Bronchial epithelial cell (primary cell): ENCODE measurements around the gene EPC2. TPM values are rescaled to one million over a fixed set of nuclear protein-coding genes. Genes with fewer than 3 reads are reported as not detected.

ENCODE experiments used
- DNase-seq: peaks from one replicate; pipeline ENCODE4 v3.0.0-alpha.2; 2010; ENCODE audit warnings: low read depth
- FAIRE-seq: peaks from 2 replicates; lab custom pipeline; 2011; peaks lifted over from hg19 to GRCh38; lab: Jason Lieb, UNC
- H3K27me3 ChIP-seq: 2 replicates; pipeline ENCODE4 v1.5.1; 2011; ENCODE audit warnings: low read length; ENCODE audit not compliant: control insufficient read depth, insufficient read depth
- H3K36me3 ChIP-seq: 2 replicates; pipeline ENCODE4 v1.5.1; 2011; ENCODE audit warnings: low read length; ENCODE audit not compliant: control insufficient read depth, insufficient read depth
- H3K4me3 ChIP-seq: 2 replicates; pipeline ENCODE4 v1.5.1; 2011; ENCODE audit warnings: mild to moderate bottlenecking, low read depth, low read length, control low read depth
- CTCF ChIP-seq: IDR thresholded peaks from 2 replicates; pipeline ENCODE4 v1.5.1; 2011; ENCODE audit warnings: mild to moderate bottlenecking, moderate library complexity, low read length, control low read depth, inconsistent platforms; ENCODE audit not compliant: insufficient read depth, severe bottlenecking
- total RNA-seq: library from RNA; depleted of rRNA; stranded (reverse); fragments of >200 nt; gene quantifications from 2 replicates; pipeline ENCODE4 v1.2.1, GENCODE V29; 2014

EPC2 gene
- total RNA-seq, 1 donor from 2014 or later: 10.8 TPM

- Histone ChIP-seq H3K4me3 (no peak overlapping the region), H3K36me3 (no peaks in the 10 kb centered on the region), H3K27me3 (no peaks in the 10 kb centered on the region)
- no peak for DNase-seq
- no peak for TF ChIP-seq CTCF
- FAIRE-seq: no peak
These were observed 29.1 kb upstream of the EPC2 start for GRCh38 chr2:148615381-148615841.

GRCh38 chr2:148616662-148617061 is 27.9 kb upstream of the EPC2 start:
- DNase-seq (no peak), FAIRE-seq (no peak)
- no peak overlapping the region for H3K4me3 ChIP-seq
- no peaks in the 10 kb centered on the region for H3K36me3 ChIP-seq
- no peak for TF ChIP-seq CTCF
- H3K27me3 ChIP-seq: no peaks in the 10 kb centered on the region

GRCh38 chr2:148617219-148617618 is 27.3 kb upstream of the EPC2 start:
- no peaks in the 10 kb centered on the region for H3K36me3 ChIP-seq
- FAIRE-seq: no peak
- no peak for TF ChIP-seq CTCF

GRCh38 chr2:148619560-148620195 is 24.9 kb upstream of the EPC2 start:
- Histone ChIP-seq H3K4me3 (no peak overlapping the region), H3K27me3 (no peaks in the 10 kb centered on the region), H3K36me3 (no peaks in the 10 kb centered on the region)
- no peak for TF ChIP-seq CTCF
- no peak for DNase-seq
- FAIRE-seq: no peak

More at GRCh38 chr2:148617219-148617618, 27.3 kb upstream of the EPC2 start:
- Histone ChIP-seq H3K4me3 (no peak overlapping the region), H3K27me3 (no peaks in the 10 kb centered on the region)
- no peak for DNase-seq

GRCh38 chr2:148622366-148622765 is 22.2 kb upstream of the EPC2 start:
- TF ChIP-seq CTCF: no peak
- Histone ChIP-seq H3K27me3 (peaks cover 1% of the 10 kb centered on the region), H3K4me3 (no peak overlapping the region), H3K36me3 (no peaks in the 10 kb centered on the region)
- FAIRE-seq (no peak), DNase-seq (no peak)

- Histone ChIP-seq H3K27me3 (peaks cover 1% of the 10 kb centered on the region), H3K36me3 (no peaks in the 10 kb centered on the region), H3K4me3 (no peak overlapping the region)
- no peak for TF ChIP-seq CTCF
- no peak for FAIRE-seq
- no peak for DNase-seq
These were observed 21.5 kb upstream of the EPC2 start for GRCh38 chr2:148623086-148623485.
